HepG2 (cell line): ENCODE results near the gene UNC119B. TPM values are rescaled to one million over a fixed set of nuclear protein-coding genes. Genes with fewer than 3 reads are reported as not detected.

Source experiments
- ATAC-seq: fragments of 200-7000 bp; cut with Tn5 transposase; 3 replicates; pipeline ENCODE4 v1.9.1; 2020; ENCODE audit warnings: mild to moderate bottlenecking, moderate library complexity
- BruUV-seq: library from RNA; stranded (reverse); fragments of 400-500 nt; replicated peaks from 2 replicates; lab custom pipeline; 2021; lab: Mats Ljungman, UMichigan
- CTCF ChIA-PET: fragments of 300-600 bp; formaldehyde crosslinking; extraction: SDS; loops from one replicate; lab custom pipeline; 2021; ENCODE audit warnings: low total read pairs, inconsistent platforms, low intra/inter-chr PET ratio; lab: Yijun Ruan, JAX
- POLR2A ChIA-PET: fragments of 350-600 bp; sonication (Branson Sonifier 250); formaldehyde crosslinking; loops from one replicate; lab custom pipeline; 2020; ENCODE audit warnings: antibody characterized with exemption, inconsistent platforms; lab: Yijun Ruan, JAX
- DNase-seq: peaks from one replicate; pipeline ENCODE4 v3.0.0-alpha.2; 2015; ENCODE audit warnings: low spot score
- FAIRE-seq: peaks from 3 replicates; lab custom pipeline; 2011; peaks lifted over from hg19 to GRCh38; lab: Jason Lieb, UNC
- H2AFZ ChIP-seq: one replicate; pipeline ENCODE4 v1.6.1; 2011; ENCODE audit warnings: low read length, inconsistent platforms
- H3K27ac ChIP-seq: fragments of 300-600 bp; 3 replicates; pipeline ENCODE4 v1.8.0; 2011; ENCODE audit warnings: mixed run types, mild to moderate bottlenecking, mixed read lengths, low read length, inconsistent platforms; ENCODE audit not compliant: insufficient read depth; ENCODE audit errors: extremely low read length
- H3K27me3 ChIP-seq, 2 experiments: fragments of 200-600 bp in 1 of 2; 2 replicates in 1 of 2; 3 replicates in 1 of 2; pipeline versions ENCODE4 v1.6.0 to v1.8.0; 2011; ENCODE audit warnings: low read length in 2 of 2, mild to moderate bottlenecking in 2 of 2, moderate library complexity in 2 of 2, inconsistent platforms in 1 of 2; ENCODE audit not compliant: insufficient read depth in 2 of 2, control insufficient read depth in 1 of 2
- H3K36me3 ChIP-seq, 2 experiments: fragments of 200-600 bp in 1 of 2; replicated peaks in 1 of 2; 2 replicates in 1 of 2; 3 replicates in 1 of 2; pipeline versions ENCODE4 v1.5.1 to v1.8.0; 2011; ENCODE audit warnings: low read length in 2 of 2, inconsistent platforms in 1 of 2; ENCODE audit not compliant: insufficient read depth in 2 of 2, control insufficient read depth in 1 of 2
- H3K4me1 ChIP-seq: 2 replicates; pipeline ENCODE4 v1.5.1; 2012; ENCODE audit warnings: low read length, inconsistent platforms; ENCODE audit not compliant: insufficient read depth
- H3K4me2 ChIP-seq: 2 replicates; pipeline ENCODE4 v1.6.0; 2011; ENCODE audit warnings: low read depth, low read length, inconsistent platforms
- H3K4me3 ChIP-seq, 3 experiments: fragments of 200-600 bp in 1 of 3; sonication (generic), shearing (Covaris generic) in 1 of 3; replicated peaks in 1 of 3; 2 replicates each; pipeline ENCODE4 v1.5.1; 2011 to 2016; ENCODE audit warnings: low read length in 3 of 3, inconsistent platforms in 2 of 3, low read depth in 2 of 3, mild to moderate bottlenecking in 2 of 3, control low read depth in 1 of 3, mixed read lengths in 1 of 3; ENCODE audit not compliant: insufficient read depth in 1 of 3
- H3K79me2 ChIP-seq: one replicate; pipeline ENCODE4 v1.6.1; 2011; ENCODE audit warnings: low read length, inconsistent platforms; ENCODE audit not compliant: insufficient read depth
- H3K9ac ChIP-seq: 2 replicates; pipeline ENCODE4 v1.6.0; 2011; ENCODE audit warnings: mild to moderate bottlenecking, low read depth, low read length, inconsistent platforms; ENCODE audit not compliant: insufficient read depth
- H3K9me3 ChIP-seq: 2 replicates; pipeline ENCODE4 v1.5.1; 2012; ENCODE audit warnings: mild to moderate bottlenecking, low read length
- H4K20me1 ChIP-seq: 2 replicates; pipeline ENCODE4 v1.6.0; 2011; ENCODE audit warnings: inconsistent platforms, mild to moderate bottlenecking, low read length, moderate library complexity; ENCODE audit not compliant: insufficient read depth
- CEBPB ChIP-seq: IDR thresholded peaks from 2 replicates; pipeline ENCODE4 v1.6.1; 2011; ENCODE audit warnings: low read depth, low read length, improper control_type of control experiment, borderline replicate concordance
- FLYWCH1 ChIP-seq: sonication (generic); formaldehyde crosslinking; IDR thresholded peaks from 2 replicates; pipeline ENCODE4 v1.8.1; 2023; ENCODE audit warnings: mild to moderate bottlenecking, missing genetic modification reagents
- IRF9 ChIP-seq: sonication (generic); formaldehyde crosslinking; IDR thresholded peaks from 2 replicates; pipeline ENCODE4 v1.8.0; 2022; ENCODE audit warnings: missing genetic modification reagents, mild to moderate bottlenecking, borderline replicate concordance
- KLF12 ChIP-seq: sonication (generic); formaldehyde crosslinking; IDR thresholded peaks from 2 replicates; pipeline ENCODE4 v1.4.0; 2020; ENCODE audit warnings: missing genetic modification reagents, borderline replicate concordance
- MEIS2 ChIP-seq: sonication (generic); formaldehyde crosslinking; IDR thresholded peaks from 2 replicates; pipeline ENCODE4 v1.9.0; 2021; ENCODE audit warnings: mild to moderate bottlenecking, missing genetic modification reagents
- NFAT5 ChIP-seq: sonication (generic); formaldehyde crosslinking; IDR thresholded peaks from 2 replicates; pipeline ENCODE4 v1.4.0; 2020; ENCODE audit warnings: missing genetic modification reagents
- NPAS2 ChIP-seq: sonication (generic); formaldehyde crosslinking; IDR thresholded peaks from 2 replicates; pipeline ENCODE4 v1.8.0; 2022; ENCODE audit warnings: mild to moderate bottlenecking, missing genetic modification reagents, borderline replicate concordance
- POLR2A ChIP-seq, 2 experiments: IDR thresholded peaks; 2 replicates each; pipeline ENCODE4 v1.6.1; 2011; ENCODE audit warnings: low read depth in 2 of 2, low read length in 2 of 2, mild to moderate bottlenecking in 1 of 2, moderate library complexity in 1 of 2; ENCODE audit not compliant: insufficient read depth in 1 of 2
- RORA ChIP-seq: sonication (generic); formaldehyde crosslinking; IDR thresholded peaks from 2 replicates; pipeline ENCODE4 v1.5.0; 2020; ENCODE audit warnings: mild to moderate bottlenecking, missing genetic modification reagents, moderate library complexity
- SIN3A ChIP-seq: IDR thresholded peaks from 2 replicates; pipeline ENCODE4 v1.6.1; 2011; ENCODE audit warnings: low read depth, mild to moderate bottlenecking, control low read depth, low read length, borderline replicate concordance
- TIGD3 ChIP-seq: sonication (generic); formaldehyde crosslinking; IDR thresholded peaks from 2 replicates; pipeline ENCODE4 v1.5.1; 2020; ENCODE audit warnings: mild to moderate bottlenecking, missing genetic modification reagents, borderline replicate concordance
- U2AF1 ChIP-seq: fragments of 200-400 bp; formaldehyde crosslinking; optimal IDR thresholded peaks from 2 replicates; pipeline ENCODE3; 2017; ENCODE audit warnings: mild to moderate bottlenecking, low read depth, low read length
- ZBTB7A ChIP-seq: sonication (generic); formaldehyde crosslinking; IDR thresholded peaks from 2 replicates; pipeline ENCODE4 v1.8.0; 2022; ENCODE audit warnings: mild to moderate bottlenecking, missing genetic modification reagents
- ZNF329 ChIP-seq: sonication (generic); formaldehyde crosslinking; IDR thresholded peaks from 2 replicates; pipeline ENCODE4 v1.9.0; 2021; ENCODE audit warnings: low read depth, mild to moderate bottlenecking, missing genetic modification reagents
- ZNF576 ChIP-seq: sonication (generic); formaldehyde crosslinking; IDR thresholded peaks from 2 replicates; pipeline ENCODE4 v1.4.0; 2020; ENCODE audit warnings: mild to moderate bottlenecking, missing genetic modification reagents
- ZNF775 ChIP-seq: sonication (generic); formaldehyde crosslinking; IDR thresholded peaks from 2 replicates; pipeline ENCODE4 v1.4.0; 2020; ENCODE audit warnings: missing genetic modification reagents, mild to moderate bottlenecking, moderate library complexity, borderline replicate concordance
- WGBS: methylation state at CpG from one replicate; pipeline ENCODE4 v1.1.6; 2017; ENCODE audit warnings: low lambda C conversion rate; 5-methylcytosine and 5-hydroxymethylcytosine counted together
- in situ Hi-C: cut with HindIII; loops from 2 replicates; pipeline ENCODE4 v1.10.0; 2017; ENCODE audit warnings: low pct_unique_long_range_greater_than_20kb; ENCODE audit not compliant: extremely low pct_ligation_motif_present
- intact Hi-C: fragments of 100-400 bp; cut with micrococcal nuclease; formaldehyde crosslinking; loops from one replicate; pipeline ENCODE4 v1.10.0; 2022; ENCODE audit not compliant: unreplicated experiment
- polyA plus RNA-seq, 8 experiments: library from polyadenylated mRNA; depleted of rRNA in 3 of 8; stranded (reverse) in 7 of 8; unstranded in 1 of 8; fragments of >200 nt; fragmentation: Illumina TruSeq in 4 of 8; extraction: Trizol in 4 of 8; gene quantifications; 2 replicates each; pipeline versions ENCODE4 v1.2.1 to v1.2.3, GENCODE V29; 2011 to 2016; ENCODE audit warnings: low read depth in 4 of 8, missing spikeins in 1 of 8, mixed read lengths in 1 of 8; ENCODE audit not compliant: insufficient read depth in 1 of 8
- total RNA-seq, 5 experiments: library from RNA; depleted of rRNA; stranded (reverse); fragments of >200 nt; fragmentation: Illumina TruSeq; extraction: Trizol; gene quantifications; 2 replicates each; pipeline ENCODE4 v1.2.3, GENCODE V29; 2016; ENCODE audit warnings: low read depth in 1 of 5

UNC119B gene
- total and polyA plus RNA-seq, 2 of the 13 experiments (the other 11 are each of a cell fraction or from before 2014, with no cell fraction given) = 19.6 to 19.7 TPM

GRCh38 chr12:120689397-120690082 lies 20.7 kb upstream of the UNC119B start:
- intact Hi-C loops = loop anchor here (2.0 to 5.0 kb wide), 3 partner anchors 25 to 1388 kb away; partner anchors contain the start of gene MLXIP
- CTCF ChIA-PET = no interaction called here
- Histone ChIP-seq H3K9me3 (no peaks in the 10 kb centered on the region), H3K36me3 (peaks cover 4 to 15% of the 10 kb centered on the region in 2 experiments), H3K79me2 (peaks cover 73% of the 10 kb centered on the region), H3K27ac (peak overlapping the region; percentile 94), H4K20me1 (peaks cover 40% of the 10 kb centered on the region), H3K27me3 (no peaks in the 10 kb centered on the region), H3K4me1 (peaks cover 70% of the 10 kb centered on the region), H3K9ac (peak overlapping the region; percentile 85), H3K4me3 (peak overlapping the region; percentile 83 to 91 (median 86); a peak in 5 of 6 replicates), H3K4me2 (peak overlapping the region; percentile 86), H2AFZ (no peak overlapping the region)
- peak; percentile 56 for FAIRE-seq
- BruUV-seq = no TSS peak
- POLR2A ChIA-PET = no interaction called here
- WGBS = 43% methylated on average over 4 of the region's 6 CpGs
- in situ Hi-C loops = no loop called here
- DNase-seq = peak; percentile 41
- no peak for ATAC-seq
- TF ChIP-seq ZNF329 (CRISPR knock-in tag) = no peak
- no peak for TF ChIP-seq FLYWCH1 (CRISPR knock-in tag)
- TF ChIP-seq SIN3A = 0 out of 2 replicates have a peak, but pooled peaks have one; percentile 18
- no peak for TF ChIP-seq ZNF576
- TF ChIP-seq ZNF775 (CRISPR knock-in tag) = no peak
- no peak; the same call in 1 of the 2 replicates for TF ChIP-seq ZBTB7A
- TF ChIP-seq U2AF1 = no peak
- no peak for TF ChIP-seq KLF12 (CRISPR knock-in tag)
- no peak for TF ChIP-seq POLR2A (IDR thresholded peaks at IDR 0.05; ENCODE audit: insufficient read depth in 1 of 2, low read depth in 2 of 2, low read length in 2 of 2)
- TF ChIP-seq NFAT5 (CRISPR knock-in tag) = no peak
- TF ChIP-seq CEBPB = peak; percentile 37; the same call in 1 of the 2 replicates
- TF ChIP-seq NPAS2 (CRISPR knock-in tag) = no peak
- no peak for TF ChIP-seq MEIS2 (CRISPR knock-in tag)
- TF ChIP-seq IRF9 (CRISPR knock-in tag) = 0 out of 2 replicates have a peak, but pooled peaks have one; percentile 30
- TF ChIP-seq RORA (CRISPR knock-in tag) = no peak
- TF ChIP-seq TIGD3 = no peak
